ENCODE results near the gene IGFBP7.

Gene IGFBP7

GRCh38 chr4:57040510-57040909, 69.7 kb downstream of the IGFBP7 start:
- no peak for DNase-seq

GRCh38 chr4:57039345-57039744, 70.8 kb downstream of the IGFBP7 start:
- no peak for DNase-seq

- peak in 8 of 14 donors; percentile 4 to 55 (median 15) for DNase-seq
These were observed 72.1 kb downstream of the IGFBP7 start for GRCh38 chr4:57037982-57038604.

- no peak for DNase-seq
These were observed 75.7 kb downstream of the IGFBP7 start for GRCh38 chr4:57034520-57034919.

GRCh38 chr4:57023104-57023503, 87.1 kb downstream of the IGFBP7 start:
- no peak for DNase-seq

GRCh38 chr4:57020467-57021101, 89.6 kb downstream of the IGFBP7 start:
- DNase-seq = no peak

- no peak for DNase-seq
These were observed 91.2 kb downstream of the IGFBP7 start for GRCh38 chr4:57018980-57019379.

GRCh38 chr4:57013543-57014120, 96.6 kb downstream of the IGFBP7 start:
- DNase-seq = no peak

- DNase-seq = no peak
These were observed 110.4 kb downstream of the IGFBP7 start for GRCh38 chr4:56999751-57000150.

- DNase-seq = peak; percentile 1 to 86 (median 67)
These were observed 114.7 kb downstream of the IGFBP7 start for GRCh38 chr4:56995525-56995924.

- no peak for DNase-seq
These were observed 119.9 kb downstream of the IGFBP7 start for GRCh38 chr4:56990109-56990905.

GRCh38 chr4:56986952-56987351, 123.2 kb downstream of the IGFBP7 start:
- no peak for DNase-seq

- no peak for DNase-seq
These were observed 124.0 kb downstream of the IGFBP7 start for GRCh38 chr4:56986192-56986591.

- no peak for DNase-seq
These were observed 128.4 kb downstream of the IGFBP7 start for GRCh38 chr4:56981795-56982201.
